Measurements from ENCODE around the gene PDZD2. TPM values are rescaled to one million over a fixed set of nuclear protein-coding genes. Genes with fewer than 3 reads are reported as not detected.

PDZD2 gene
- total and polyA plus RNA-seq, 3 donors from 2014 or later, result 47.3 to 89.1 (median 83.9) TPM

GRCh38 chr5:32143617-32144377 lies 504.9 kb downstream of the PDZD2 start:
- H3K27ac ChIP-seq, result no peak overlapping the region
- intact Hi-C loops (cut with DNase I; ENCODE audit: low total_unique reads), result no loop called here
- WGBS, 2 donors, result 68 to 69% methylated on average over 6 of the region's 6 CpGs
- no peaks in the 10 kb centered on the region for H3K9me3 ChIP-seq
- TF ChIP-seq POLR2A (IDR thresholded peaks at IDR 0.05) (no peak), CTCF (IDR thresholded peaks at IDR 0.05) (no peak)
- no peak overlapping the region for H3K4me3 ChIP-seq
- no peaks in the 10 kb centered on the region for H3K36me3 ChIP-seq (ENCODE audit: low read depth, missing control alignments)
- no peak for DNase-seq
- no peaks in the 10 kb centered on the region for H3K27me3 ChIP-seq
- peaks cover 19% of the 10 kb centered on the region for H3K4me1 ChIP-seq

- Histone ChIP-seq H3K9me3 (no peaks in the 10 kb centered on the region), H3K27me3 (no peaks in the 10 kb centered on the region), H3K27ac (peak overlapping the region in 1 of 2 donors; percentile 14), H3K4me3 (no peak overlapping the region), H3K36me3 (ENCODE audit: low read depth, missing control alignments) (no peaks in the 10 kb centered on the region), H3K4me1 (peaks cover 19% of the 10 kb centered on the region)
- TF ChIP-seq CTCF (IDR thresholded peaks at IDR 0.05), result no peak
- no peak for TF ChIP-seq POLR2A (IDR thresholded peaks at IDR 0.05)
- DNase-seq, result no peak
- intact Hi-C loops (cut with DNase I; ENCODE audit: low total_unique reads), result no loop called here
- WGBS, 2 donors, result 66 to 71% methylated on average over 5 of the region's 5 CpGs
These were observed 505.7 kb downstream of the PDZD2 start for GRCh38 chr5:32144378-32145207.

GRCh38 chr5:32145378-32145777 lies 506.4 kb downstream of the PDZD2 start:
- 50 to 56% methylated on average over 2 of the region's 2 CpGs for WGBS, 2 donors
- Histone ChIP-seq H3K9me3 (no peaks in the 10 kb centered on the region), H3K27me3 (no peaks in the 10 kb centered on the region), H3K36me3 (ENCODE audit: low read depth, missing control alignments) (no peaks in the 10 kb centered on the region), H3K27ac (no peak overlapping the region), H3K4me3 (no peak overlapping the region), H3K4me1 (peaks cover 19% of the 10 kb centered on the region)
- TF ChIP-seq CTCF (IDR thresholded peaks at IDR 0.05) (no peak), POLR2A (IDR thresholded peaks at IDR 0.05) (no peak)
- DNase-seq, result no peak
- intact Hi-C loops (cut with DNase I; ENCODE audit: low total_unique reads), result no loop called here

GRCh38 chr5:32147236-32147635 lies 508.3 kb downstream of the PDZD2 start:
- intact Hi-C loops (cut with DNase I; ENCODE audit: low total_unique reads), result no loop called here
- no peak for TF ChIP-seq CTCF (IDR thresholded peaks at IDR 0.05)
- no peak for TF ChIP-seq POLR2A (IDR thresholded peaks at IDR 0.05)
- Histone ChIP-seq H3K4me3 (no peak overlapping the region), H3K9me3 (no peaks in the 10 kb centered on the region), H3K36me3 (ENCODE audit: low read depth, missing control alignments) (no peaks in the 10 kb centered on the region), H3K4me1 (peaks cover 19% of the 10 kb centered on the region), H3K27ac (no peak overlapping the region), H3K27me3 (no peaks in the 10 kb centered on the region)
- WGBS, 2 donors, result 83 to 85% methylated on average over 3 of the region's 3 CpGs
- no peak for DNase-seq

Measured in testis (tissue), 3 donors.